ENCODE data around the gene SYNGAP1. TPM values are rescaled to one million over a fixed set of nuclear protein-coding genes. Genes with fewer than 3 reads are reported as not detected.

The SYNGAP1 gene
- total RNA-seq, 2 donors from 2014 or later, result 6.1 to 24.8 TPM

GRCh38 chr6:33417128-33417902 is 2.5 kb upstream of the SYNGAP1 start:
- H3K4me3 ChIP-seq, result peak overlapping the region; percentile 42 to 56
- intact Hi-C loops (cut with DNase I), result loop anchor here (10.0 kb wide), 1 partner anchor 443 kb away; no protein-coding TSS in a partner anchor
- H3K27me3 ChIP-seq (replicated peaks; ENCODE audit: insufficient read depth), result no peaks in the 10 kb centered on the region
- peak overlapping the region; percentile 93 to 95 for H3K27ac ChIP-seq
- under 1% methylated on average over 25 of the region's 25 CpGs for WGBS
- H3K36me3 ChIP-seq, result no peaks in the 10 kb centered on the region
- TF ChIP-seq POLR2A (IDR thresholded peaks at IDR 0.05) (no peak), POLR2AphosphoS5 (IDR thresholded peaks at IDR 0.05) (no peak), CTCF (IDR thresholded peaks at IDR 0.05) (no peak)
- no peaks in the 10 kb centered on the region for H3K9me3 ChIP-seq
- H3K4me1 ChIP-seq (replicated peaks), result peaks cover 8% of the 10 kb centered on the region
- peak; percentile 14 for DNase-seq (ENCODE audit: low spot score)

GRCh38 chr6:33417903-33418689 is 1.8 kb upstream of the SYNGAP1 start, which contains the start of gene CUTA:
CUTA (minus strand) TSS chr6:33418107; CDS start chr6:33418000, 107 bp downstream.
- Histone ChIP-seq H3K9me3 (no peaks in the 10 kb centered on the region), H3K27ac (peak within 1 kb of the TSS; percentile 93 to 95), H3K27me3 (replicated peaks; ENCODE audit: insufficient read depth) (no peaks in the 10 kb centered on the region), H3K4me3 (peak within 1 kb of the TSS; percentile 42 to 56), H3K36me3 (no peaks in the 10 kb centered on the region), H3K4me1 (replicated peaks) (peaks cover 6% of the 10 kb centered on the region)
- peak; percentile 100 for DNase-seq (ENCODE audit: low spot score)
- TF ChIP-seq CTCF (IDR thresholded peaks at IDR 0.05), result peak in 3 of 4 experiments; percentile 35 to 71 (median 59)
- TF ChIP-seq POLR2AphosphoS5 (IDR thresholded peaks at IDR 0.05), result peak; percentile 100
- TF ChIP-seq POLR2A (IDR thresholded peaks at IDR 0.05), result peak; percentile 72
- WGBS, result under 1% methylated on average over 49 of the region's 51 CpGs
- intact Hi-C loops (cut with DNase I), result loop anchor here (10.0 kb wide), 1 partner anchor 443 kb away; no protein-coding TSS in a partner anchor

- Histone ChIP-seq H3K27ac (peak overlapping the region; percentile 93 to 95), H3K36me3 (no peaks in the 10 kb centered on the region), H3K9me3 (no peaks in the 10 kb centered on the region), H3K27me3 (replicated peaks; ENCODE audit: insufficient read depth) (no peaks in the 10 kb centered on the region), H3K4me3 (peak overlapping the region; percentile 42 to 56), H3K4me1 (replicated peaks) (peaks cover 6% of the 10 kb centered on the region)
- no peak for DNase-seq (ENCODE audit: low spot score)
- 46% methylated on average over 8 of the region's 8 CpGs for WGBS
- intact Hi-C loops (cut with DNase I), result loop anchor here (10.0 kb wide), 1 partner anchor 444 kb away; no protein-coding TSS in a partner anchor
- TF ChIP-seq CTCF (IDR thresholded peaks at IDR 0.05) (no peak), POLR2A (IDR thresholded peaks at IDR 0.05) (no peak), POLR2AphosphoS5 (IDR thresholded peaks at IDR 0.05) (no peak)
Measured at GRCh38 chr6:33418690-33419291, 1.1 kb upstream of the SYNGAP1 start.

- peak overlapping the region in 1 of 2 donors; percentile 6 for H3K4me3 ChIP-seq
- WGBS, result 57% methylated on average over 6 of the region's 6 CpGs
- H3K4me1 ChIP-seq (replicated peaks), result peaks cover 11% of the 10 kb centered on the region
- intact Hi-C loops (cut with DNase I), result no loop called here
- TF ChIP-seq POLR2A (IDR thresholded peaks at IDR 0.05), result no peak
- no peak for TF ChIP-seq CTCF (IDR thresholded peaks at IDR 0.05)
- TF ChIP-seq POLR2AphosphoS5 (IDR thresholded peaks at IDR 0.05), result no peak
- no peak for DNase-seq (ENCODE audit: low spot score)
- H3K27ac ChIP-seq, result peak overlapping the region; percentile 60 to 62
- no peaks in the 10 kb centered on the region for H3K27me3 ChIP-seq (replicated peaks; ENCODE audit: insufficient read depth)
- H3K9me3 ChIP-seq, result no peaks in the 10 kb centered on the region
- H3K36me3 ChIP-seq, result no peaks in the 10 kb centered on the region
Measured at GRCh38 chr6:33420491-33421343, 852 bp downstream of the SYNGAP1 start.

Data from prostate gland (tissue), 2 donors.